IMR-90 (cell line): ENCODE measurements around the gene CEP295NL.

Experiments used
- CTCF ChIP-seq: conservative IDR thresholded peaks from 2 replicates; pipeline ENCODE4 v1.5.1; 2012; ENCODE audit warnings: mild to moderate bottlenecking, low read depth, low read length, improper control_type of control experiment
- ELK1 ChIP-seq: fragments of 150-350 bp; IDR thresholded peaks from 2 replicates; pipeline ENCODE4 v1.6.1; 2016; ENCODE audit warnings: low read depth, mild to moderate bottlenecking, low read length, moderate library complexity, borderline replicate concordance
- NFE2L2 ChIP-seq: fragments of 150-350 bp; IDR thresholded peaks from 2 replicates; pipeline ENCODE4 v1.6.1; 2016; ENCODE audit warnings: low read depth, mild to moderate bottlenecking, low read length
- POLR2A ChIP-seq: IDR thresholded peaks from 2 replicates; pipeline ENCODE4 v1.6.1; 2012; ENCODE audit warnings: mild to moderate bottlenecking, low read depth, low read length
- RAD21 ChIP-seq: IDR thresholded peaks from 2 replicates; pipeline ENCODE4 v1.6.1; 2012; ENCODE audit warnings: low read length, improper control_type of control experiment
- RFX5 ChIP-seq: IDR thresholded peaks from 2 replicates; pipeline ENCODE4 v1.8.0; 2012; ENCODE audit warnings: low read depth, mild to moderate bottlenecking, low read length, moderate library complexity
- USF2 ChIP-seq: fragments of 150-350 bp; IDR thresholded peaks from 2 replicates; pipeline ENCODE4 v1.6.1; 2017; ENCODE audit warnings: mild to moderate bottlenecking, antibody characterized with exemption, low read length, low read depth

- no peak for TF ChIP-seq POLR2A
- no peak for TF ChIP-seq CTCF
- TF ChIP-seq RFX5, result no peak
- TF ChIP-seq USF2, result no peak
- TF ChIP-seq RAD21, result no peak
- no peak for TF ChIP-seq ELK1
- no peak for TF ChIP-seq NFE2L2
Observed at GRCh38 chr17:78888941-78889518, 14.0 kb downstream of the CEP295NL start.
